GM19240 (cell line): ENCODE data around the gene CHST13.

ENCODE experiments used
- DNase-seq: peaks from one replicate; pipeline ENCODE4 v3.0.0; 2011; ENCODE audit warnings: low spot score; ENCODE audit not compliant: insufficient read length

CHST13 gene

DNA sequence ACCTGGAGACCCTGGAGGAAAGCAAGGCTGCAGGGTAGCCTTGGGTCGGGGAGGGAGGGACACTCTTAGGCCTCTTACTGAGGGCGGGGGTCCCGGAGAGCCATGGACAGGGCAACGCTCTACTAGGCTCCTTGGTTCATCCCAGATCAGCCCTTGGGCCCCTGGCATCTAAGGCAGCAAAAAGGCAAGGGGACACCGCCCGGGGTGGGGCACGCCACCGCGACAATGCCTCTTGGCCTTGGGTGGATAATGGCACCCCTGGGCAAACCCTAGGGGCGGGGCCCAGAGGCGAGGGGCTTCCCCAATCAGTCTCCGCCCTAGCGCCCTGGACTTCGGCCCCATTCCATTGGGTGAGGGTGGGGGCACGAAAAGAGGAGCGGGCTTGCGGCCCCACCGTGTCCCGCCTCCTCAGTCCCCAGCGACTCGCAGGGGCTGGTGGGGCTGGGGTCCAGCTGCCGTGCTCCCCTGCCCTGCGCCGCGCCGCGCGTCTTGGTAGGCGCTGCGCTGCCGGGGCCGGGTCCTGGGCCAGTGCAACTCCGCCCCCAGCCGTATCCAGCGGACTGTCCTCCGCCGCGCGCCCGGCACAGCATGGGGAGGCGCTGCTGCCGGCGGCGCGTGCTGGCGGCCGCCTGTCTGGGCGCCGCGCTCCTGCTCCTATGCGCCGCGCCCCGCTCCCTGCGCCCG is at the start of gene CHST13:
Gene CHST13 (plus strand): TSS at position 411 of the 684 bp plus-strand sequence. CDS start 178 bp downstream, at position 589.
- DNase-seq, result no peak

DNA sequence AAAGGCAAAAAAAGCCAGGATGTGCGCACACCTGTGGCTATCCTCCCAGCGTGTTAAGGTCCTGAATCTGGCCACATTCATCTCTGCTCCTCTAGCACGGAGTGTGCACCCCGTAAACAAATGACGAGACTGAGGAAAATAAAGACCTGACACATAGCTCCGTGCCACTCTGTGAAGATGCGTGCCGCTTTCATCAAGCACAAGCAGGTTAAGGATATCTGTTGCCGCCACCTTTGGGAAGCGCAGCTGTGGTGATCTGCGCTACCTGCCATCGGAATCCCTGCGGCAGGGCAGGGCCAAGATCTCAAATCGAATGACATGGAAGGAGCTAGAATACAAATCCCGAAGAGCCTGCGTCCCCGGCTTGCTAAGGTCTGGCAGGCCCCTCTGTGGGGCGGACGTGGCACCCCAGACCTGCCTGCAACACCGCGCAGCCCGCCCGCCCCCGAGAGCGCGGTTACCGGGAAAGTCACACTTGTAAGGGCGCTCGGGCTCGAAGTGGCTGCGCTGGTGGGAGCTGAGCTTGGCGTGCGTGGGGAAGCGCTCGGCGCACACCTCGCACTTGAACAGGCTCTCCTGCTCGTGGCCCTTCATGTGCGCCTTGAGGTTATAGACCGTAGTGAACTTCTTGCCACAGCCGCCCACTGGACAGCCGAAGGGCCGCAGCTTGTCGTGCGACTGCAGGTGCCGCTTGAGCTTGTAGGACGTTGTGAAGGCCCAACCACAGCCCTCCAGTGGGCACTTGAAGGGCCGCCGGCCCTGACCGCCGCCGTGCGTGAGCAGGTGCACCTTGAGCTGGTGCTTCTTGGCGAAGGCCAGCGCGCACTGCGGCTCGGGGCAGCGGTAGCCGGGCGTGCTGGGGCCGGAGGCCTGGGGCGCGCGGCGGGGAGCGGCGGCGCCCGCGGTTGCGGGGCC is 49.2 kb upstream of the CHST13 start:
- DNase-seq, result peak; percentile 47

GRCh38 chr3:126475413-126476114 is 48.4 kb upstream of the CHST13 start, which contains the start of gene ZXDC:
Gene ZXDC (minus strand): TSS chr3:126475891. CDS start chr3:126475865, 26 bp downstream.
- peak; percentile 100 for DNase-seq

DNA sequence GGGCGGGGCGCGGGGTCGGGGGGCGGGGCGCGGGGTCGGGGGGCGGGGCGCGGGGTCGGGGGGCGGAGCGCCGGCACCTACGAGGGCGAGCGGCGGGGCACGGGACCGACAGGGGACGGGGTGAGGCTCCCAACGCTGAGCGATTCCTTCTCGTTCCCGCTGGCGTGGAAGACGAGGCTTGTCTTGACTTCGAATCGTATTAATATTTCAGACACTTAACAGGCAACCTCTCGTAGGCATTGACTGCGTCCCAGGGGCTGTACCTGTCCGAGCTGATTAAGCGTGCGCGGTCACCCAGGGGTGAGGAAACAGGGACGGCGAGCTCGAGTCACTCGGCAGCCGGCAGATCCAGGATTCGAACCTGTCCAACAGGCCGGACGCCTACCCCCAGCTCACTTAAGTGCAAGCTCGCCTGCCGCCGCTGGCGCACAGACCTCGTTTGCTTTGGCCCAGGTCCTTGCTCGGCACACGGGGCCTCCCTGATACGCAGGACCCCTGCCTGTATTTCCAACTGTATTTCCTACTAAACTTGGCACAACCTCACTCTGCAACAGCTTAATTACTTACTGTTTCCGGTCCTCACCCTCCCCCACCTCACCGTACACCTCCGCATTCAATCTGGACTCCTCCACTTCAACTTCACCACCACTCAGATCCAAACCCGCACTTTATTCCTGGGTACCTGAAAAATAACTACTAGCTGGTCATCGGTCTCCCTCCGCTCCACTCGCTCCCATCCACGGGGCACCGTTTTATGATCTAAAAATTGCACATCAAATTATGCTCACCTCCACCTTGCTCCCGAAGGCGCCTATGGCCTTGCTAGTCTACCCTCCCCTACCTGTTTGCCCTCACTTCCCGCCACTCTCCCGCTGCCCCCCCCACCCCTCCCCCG is 47.5 kb upstream of the CHST13 start:
- DNase-seq, result no peak

DNA sequence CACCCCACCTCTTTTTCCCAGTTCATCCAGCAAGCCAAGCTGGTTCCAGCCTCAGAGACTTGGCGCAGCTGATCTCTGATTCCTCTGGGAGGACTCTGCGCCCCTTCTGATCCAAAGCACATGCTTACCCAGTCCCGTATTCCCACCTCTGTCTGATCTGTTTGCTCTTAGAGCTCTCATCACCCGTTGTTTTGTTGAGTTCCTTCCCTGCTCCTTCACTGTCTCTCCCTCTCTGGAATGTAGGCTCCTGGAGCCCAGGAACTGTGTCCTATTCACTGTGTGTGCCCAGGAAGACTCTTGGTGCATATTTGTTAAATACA is 46.9 kb upstream of the CHST13 start:
- no peak for DNase-seq

DNA sequence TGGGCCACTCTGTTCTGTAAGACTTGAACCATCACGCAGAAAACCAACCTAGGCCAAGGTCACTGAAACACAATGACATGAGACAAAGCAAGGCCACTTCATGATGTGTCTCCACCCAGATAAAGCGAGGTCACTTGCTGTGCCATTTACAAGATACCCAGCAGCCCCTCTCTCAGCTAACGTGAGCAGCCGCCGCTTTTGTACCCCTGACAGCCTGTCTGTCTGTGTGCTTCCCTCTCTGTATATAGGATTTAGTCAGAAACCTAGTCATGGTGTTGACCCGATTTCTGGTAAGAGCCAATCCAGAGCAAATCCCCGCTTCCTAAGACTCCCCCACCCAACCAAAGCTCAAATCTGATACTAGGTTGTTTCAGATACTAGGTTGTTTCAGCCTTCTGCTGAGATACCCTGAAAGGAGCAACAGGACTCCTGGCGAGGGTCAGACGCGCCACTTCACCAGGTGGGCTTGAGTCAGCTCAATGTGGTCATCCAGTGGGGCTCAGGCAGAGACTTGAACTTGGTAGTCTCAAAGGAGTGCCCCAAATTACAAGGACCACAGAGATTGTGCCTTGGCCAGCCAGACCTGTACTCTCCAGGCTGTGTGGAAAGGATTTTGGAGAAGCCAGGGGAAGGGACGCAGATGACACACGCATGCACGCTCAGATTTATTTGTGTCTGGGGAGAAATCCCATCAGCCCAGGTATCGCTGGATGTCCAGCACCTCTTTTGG is 45.2 kb upstream of the CHST13 start:
- no peak for DNase-seq

- DNase-seq, result no peak
Measured at GRCh38 chr3:126479642-126480041, 44.3 kb upstream of the CHST13 start.

- DNase-seq, result no peak
Measured at GRCh38 chr3:126480206-126480605, 43.7 kb upstream of the CHST13 start.

DNA sequence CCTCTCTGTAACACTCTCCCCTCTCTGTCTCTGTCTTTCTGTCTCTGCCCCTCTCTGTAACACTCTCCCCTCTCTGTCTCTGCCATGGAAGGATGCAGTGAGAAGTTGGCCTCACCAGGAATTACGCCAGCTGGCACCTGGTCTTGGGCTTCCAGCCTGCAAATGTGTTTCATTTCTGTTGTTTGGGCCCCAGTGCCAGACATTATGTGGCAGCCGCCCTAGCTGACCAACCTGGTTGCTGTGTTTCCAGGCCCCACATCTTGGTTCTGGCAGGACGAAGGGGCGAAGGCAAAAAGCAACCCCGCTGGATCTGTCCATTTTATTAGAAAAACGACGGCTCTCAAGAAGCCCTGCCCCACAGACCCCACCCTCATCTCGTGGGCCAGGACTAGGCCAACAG is 43.1 kb upstream of the CHST13 start:
- DNase-seq, result no peak

GRCh38 chr3:126481808-126482502 is 42.0 kb upstream of the CHST13 start:
- no peak for DNase-seq

DNA sequence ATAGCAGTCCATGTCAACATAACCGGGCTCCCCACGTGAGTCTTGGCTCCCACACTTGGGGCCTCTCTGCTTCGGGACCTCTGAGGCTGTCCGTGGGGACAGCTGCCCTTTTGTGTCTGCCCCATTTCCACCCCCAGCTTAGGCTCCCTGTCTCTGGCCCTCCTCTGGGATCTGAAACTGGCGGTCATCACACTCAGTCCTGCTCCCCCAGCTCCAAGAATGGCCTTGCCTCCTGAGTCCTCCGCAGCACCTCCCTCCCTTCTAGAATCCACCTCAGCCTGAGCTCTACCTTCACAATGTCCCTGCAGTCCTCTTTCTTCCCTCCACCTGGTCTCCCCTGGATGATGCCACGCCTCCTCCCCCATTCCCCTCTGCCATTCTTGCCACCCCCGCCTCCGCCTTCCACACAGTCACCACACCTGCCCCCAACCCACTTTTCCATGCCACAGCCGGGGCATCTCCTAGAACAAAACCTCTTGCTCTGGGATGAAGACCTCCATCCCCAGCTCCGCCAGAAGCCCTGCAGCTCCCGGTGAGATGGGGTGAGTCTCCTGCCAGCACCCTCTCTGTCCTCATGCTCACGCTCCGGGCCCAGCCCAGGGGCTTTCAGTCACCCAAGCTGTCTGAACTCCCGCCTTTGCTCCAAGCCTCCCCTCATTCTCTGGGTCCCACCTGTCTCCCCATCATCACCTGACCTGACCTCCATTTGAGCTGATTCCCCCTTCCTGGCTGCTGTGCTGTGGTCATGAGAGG is 41.3 kb upstream of the CHST13 start:
- DNase-seq, result no peak

DNA sequence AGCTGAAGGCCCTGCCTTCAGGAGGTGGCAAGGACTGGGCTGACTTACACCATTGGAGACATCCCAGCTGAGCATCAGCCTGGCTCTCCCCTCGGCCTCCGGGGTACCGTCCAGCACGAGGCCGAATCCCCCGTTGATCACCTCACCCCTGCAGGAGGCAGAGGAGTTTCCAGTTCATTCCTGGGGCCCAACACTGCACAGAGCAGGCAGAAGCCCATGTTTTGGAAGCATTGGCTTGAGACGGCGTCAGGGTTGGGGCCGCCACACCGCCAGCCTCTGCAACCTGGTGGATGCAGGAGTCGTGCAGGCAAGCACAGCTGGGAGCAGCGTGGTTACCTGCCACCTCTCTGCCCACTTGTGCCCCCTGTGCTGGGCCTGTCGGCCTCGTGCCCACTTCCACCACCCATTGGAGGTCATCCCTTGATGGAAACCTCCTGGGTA is 40.6 kb upstream of the CHST13 start:
- no peak for DNase-seq

DNA sequence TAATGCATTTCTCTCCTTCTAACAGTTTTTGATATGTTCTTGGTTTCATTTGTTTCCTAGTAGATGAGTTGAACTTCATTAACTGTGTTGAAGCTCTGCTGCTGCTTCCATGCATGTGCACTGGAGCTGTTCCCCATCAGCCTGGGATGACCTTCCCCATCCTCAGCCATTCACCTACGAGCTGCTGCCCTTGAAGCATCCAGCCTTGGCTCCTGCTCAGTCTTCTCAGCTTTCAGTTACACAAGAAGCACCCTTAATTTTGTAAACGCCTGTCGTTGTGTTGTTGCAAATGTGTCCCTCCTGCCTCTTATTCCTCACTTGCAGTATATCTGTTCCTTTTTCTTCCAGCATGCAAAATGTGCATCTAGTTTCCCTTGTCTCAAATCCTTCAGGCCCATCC is 39.8 kb upstream of the CHST13 start:
- DNase-seq, result no peak

DNA sequence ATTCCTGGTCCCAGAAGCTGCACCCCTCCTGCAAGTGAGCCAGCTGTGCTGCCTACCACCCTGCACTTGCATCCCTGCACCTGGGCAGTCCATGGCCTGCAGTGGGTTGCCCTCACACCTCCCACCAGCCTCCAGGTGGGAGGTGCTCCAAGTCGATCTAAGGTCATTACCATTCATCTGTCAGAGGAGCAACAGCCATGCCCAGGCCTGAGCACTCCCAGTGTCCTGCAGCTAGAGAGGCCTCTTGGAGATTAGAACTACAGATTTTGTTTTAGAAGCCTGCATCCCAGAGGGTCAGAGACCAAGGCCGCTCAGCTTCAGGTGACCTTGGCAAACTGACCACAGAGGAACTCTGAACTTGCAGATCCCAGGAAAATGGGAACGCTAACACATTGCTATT is 39.3 kb upstream of the CHST13 start:
- DNase-seq, result no peak

DNA sequence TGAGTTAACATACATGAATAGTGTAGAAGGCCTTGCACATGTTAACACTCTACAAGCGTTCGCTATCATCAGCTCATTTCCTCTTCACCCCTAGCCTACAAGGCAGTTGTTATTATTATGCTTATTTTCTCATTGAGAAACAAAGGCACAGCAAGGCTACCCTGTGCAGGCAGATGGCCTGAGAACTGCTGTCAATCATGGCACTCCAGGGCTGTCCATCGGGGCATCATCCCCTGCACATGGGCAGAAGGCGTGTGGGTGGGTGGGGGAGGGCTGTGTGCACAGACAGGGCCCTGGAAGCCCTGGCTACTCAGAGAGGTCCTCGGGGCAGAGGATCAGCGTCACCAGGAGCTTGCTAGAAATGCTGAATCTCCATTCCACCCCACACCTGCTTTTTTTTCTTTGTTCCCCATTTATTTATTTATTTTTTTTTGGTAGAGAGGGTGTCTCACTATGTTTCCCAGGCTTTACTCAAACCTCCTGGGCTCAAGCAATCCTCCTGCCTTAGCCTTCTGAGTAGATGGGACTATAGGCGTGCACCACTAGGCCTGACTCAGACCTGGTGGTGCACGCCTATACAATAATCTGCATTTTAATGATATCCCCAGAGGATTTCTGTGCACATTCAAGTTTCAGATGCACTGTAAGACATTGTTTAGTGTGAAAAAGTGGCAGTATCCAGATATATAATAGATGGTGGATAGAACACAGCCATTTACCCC is 38.6 kb upstream of the CHST13 start:
- no peak for DNase-seq

DNA sequence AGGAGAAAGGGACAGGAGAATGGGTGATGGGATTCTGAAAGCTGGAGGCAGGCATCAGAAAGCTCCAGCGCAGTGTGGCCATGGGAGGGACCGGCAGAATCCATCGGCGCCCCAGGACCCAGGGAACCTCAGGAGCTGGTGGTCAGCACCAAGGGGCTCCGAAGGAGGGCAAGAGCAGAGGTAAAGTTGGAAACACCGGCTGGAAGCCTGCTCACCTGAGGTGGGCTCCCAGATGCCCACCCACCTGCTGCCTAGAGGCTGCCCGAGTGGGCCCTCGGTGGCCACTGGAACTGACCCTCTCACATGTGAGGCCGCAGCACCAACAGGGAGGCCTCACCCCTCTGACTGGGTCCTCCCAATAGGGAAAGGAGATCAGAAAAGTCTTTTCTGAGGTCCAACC is 38.0 kb upstream of the CHST13 start:
- no peak for DNase-seq

GRCh38 chr3:126486360-126486847 is 37.6 kb upstream of the CHST13 start:
- no peak for DNase-seq

GRCh38 chr3:126487151-126487771 is 36.7 kb upstream of the CHST13 start:
- no peak for DNase-seq
